ENCODE data around the gene KLF13.

Gene KLF13

GRCh38 chr15:31379577-31379976 lies 52.9 kb downstream of the KLF13 start:
- TF ChIP-seq ZNF384 (IDR thresholded peaks at IDR 0.05) (no peak), HDGF (IDR thresholded peaks at IDR 0.05; ENCODE audit: borderline replicate concordance) (no peak), CTBP1 (IDR thresholded peaks at IDR 0.05; ENCODE audit: borderline replicate concordance) (no peak), FOXK2 (IDR thresholded peaks at IDR 0.05) (no peak), ARNT (IDR thresholded peaks at IDR 0.05) (no peak), FOXA1 (IDR thresholded peaks at IDR 0.05) (no peak), SP1 (IDR thresholded peaks at IDR 0.05) (no peak), ELF4 (IDR thresholded peaks at IDR 0.05) (no peak), TARDBP (IDR thresholded peaks at IDR 0.05) (no peak), FOXM1 (IDR thresholded peaks at IDR 0.05; ENCODE audit: borderline replicate concordance) (no peak), BHLHE40 (IDR thresholded peaks at IDR 0.05; ENCODE audit: borderline replicate concordance) (no peak), LEF1 (IDR thresholded peaks at IDR 0.05; ENCODE audit: borderline replicate concordance) (no peak), SUZ12 (IDR thresholded peaks at IDR 0.05) (no peak), L3MBTL2 (conservative IDR thresholded peaks at IDR 0.05) (no peak), PKNOX1 (IDR thresholded peaks at IDR 0.05) (no peak), NFRKB (IDR thresholded peaks at IDR 0.05) (no peak)
- ChIA-PET POLR2A (no interaction called here), CTCF (no interaction called here)
- DNase-seq (ENCODE audit: extremely low spot score), result no peak

- POLR2A ChIA-PET, result no interaction called here
Observed at GRCh38 chr15:31381801-31382712, 55.4 kb downstream of the KLF13 start.

GRCh38 chr15:31382713-31383045 lies 56.0 kb downstream of the KLF13 start:
- CTCF ChIA-PET, result no interaction called here
- TF ChIP-seq ELF4 (IDR thresholded peaks at IDR 0.05), result no peak
- TF ChIP-seq PKNOX1 (IDR thresholded peaks at IDR 0.05), result no peak
- no peak for TF ChIP-seq LEF1 (IDR thresholded peaks at IDR 0.05; ENCODE audit: borderline replicate concordance)
- TF ChIP-seq SP1 (IDR thresholded peaks at IDR 0.05), result no peak
- POLR2A ChIA-PET, result no interaction called here
- no peak for DNase-seq (ENCODE audit: extremely low spot score)

More at GRCh38 chr15:31381801-31382712, 55.4 kb downstream of the KLF13 start:
- CTCF ChIA-PET, result no interaction called here
- TF ChIP-seq FOXM1 (IDR thresholded peaks at IDR 0.05; ENCODE audit: borderline replicate concordance) (no peak), SUZ12 (IDR thresholded peaks at IDR 0.05) (no peak), ZNF384 (IDR thresholded peaks at IDR 0.05) (no peak), FOXK2 (IDR thresholded peaks at IDR 0.05) (no peak), CTBP1 (IDR thresholded peaks at IDR 0.05; ENCODE audit: borderline replicate concordance) (no peak), FOXA1 (IDR thresholded peaks at IDR 0.05) (no peak), SP1 (IDR thresholded peaks at IDR 0.05) (no peak), L3MBTL2 (conservative IDR thresholded peaks at IDR 0.05) (no peak), TARDBP (IDR thresholded peaks at IDR 0.05) (no peak), NFRKB (IDR thresholded peaks at IDR 0.05) (no peak), ELF4 (IDR thresholded peaks at IDR 0.05) (no peak), BHLHE40 (IDR thresholded peaks at IDR 0.05; ENCODE audit: borderline replicate concordance) (no peak), LEF1 (IDR thresholded peaks at IDR 0.05; ENCODE audit: borderline replicate concordance) (no peak), ARNT (IDR thresholded peaks at IDR 0.05) (no peak), PKNOX1 (IDR thresholded peaks at IDR 0.05) (no peak)
- no peak for DNase-seq (ENCODE audit: extremely low spot score)

GRCh38 chr15:31383139-31383538 lies 56.5 kb downstream of the KLF13 start:
- POLR2A ChIA-PET, result no interaction called here
- TF ChIP-seq SP1 (IDR thresholded peaks at IDR 0.05), result no peak
- no peak for TF ChIP-seq FOXK2 (IDR thresholded peaks at IDR 0.05)
- TF ChIP-seq ELF4 (IDR thresholded peaks at IDR 0.05), result no peak
- no peak for TF ChIP-seq CTBP1 (IDR thresholded peaks at IDR 0.05; ENCODE audit: borderline replicate concordance)
- TF ChIP-seq FOXM1 (IDR thresholded peaks at IDR 0.05; ENCODE audit: borderline replicate concordance), result no peak
- TF ChIP-seq LEF1 (IDR thresholded peaks at IDR 0.05; ENCODE audit: borderline replicate concordance), result no peak
- no peak for TF ChIP-seq NFRKB (IDR thresholded peaks at IDR 0.05)
- TF ChIP-seq ZNF384 (IDR thresholded peaks at IDR 0.05), result no peak
- no peak for TF ChIP-seq TARDBP (IDR thresholded peaks at IDR 0.05)
- TF ChIP-seq BHLHE40 (IDR thresholded peaks at IDR 0.05; ENCODE audit: borderline replicate concordance), result no peak
- no peak for TF ChIP-seq ARNT (IDR thresholded peaks at IDR 0.05)
- TF ChIP-seq SUZ12 (IDR thresholded peaks at IDR 0.05), result no peak
- TF ChIP-seq PKNOX1 (IDR thresholded peaks at IDR 0.05), result no peak
- TF ChIP-seq L3MBTL2 (conservative IDR thresholded peaks at IDR 0.05), result no peak
- no peak for TF ChIP-seq FOXA1 (IDR thresholded peaks at IDR 0.05)
- TF ChIP-seq HDGF (IDR thresholded peaks at IDR 0.05; ENCODE audit: borderline replicate concordance), result no peak
- DNase-seq (ENCODE audit: extremely low spot score), result no peak
- CTCF ChIA-PET, result no interaction called here

- no peak for DNase-seq (ENCODE audit: extremely low spot score)
- ChIA-PET POLR2A (no interaction called here), CTCF (no interaction called here)
- TF ChIP-seq ARNT (IDR thresholded peaks at IDR 0.05) (no peak), SUZ12 (IDR thresholded peaks at IDR 0.05) (no peak), L3MBTL2 (conservative IDR thresholded peaks at IDR 0.05) (no peak), BHLHE40 (IDR thresholded peaks at IDR 0.05; ENCODE audit: borderline replicate concordance) (no peak)
Observed at GRCh38 chr15:31384568-31384967, 57.9 kb downstream of the KLF13 start.
